Ovary (tissue), 9 donors: ENCODE results near the gene TAF4. TPM values are rescaled to one million over a fixed set of nuclear protein-coding genes. Genes with fewer than 3 reads are reported as not detected.

Source experiments
- DNase-seq, 5 donors: peaks; one replicate each; pipeline ENCODE4 v3.0.0-alpha.2; 2019 to 2020
- H3K27ac ChIP-seq, 2 donors: fragments of 200-600 bp; one replicate each; pipeline versions ENCODE4 v1.5.1 to v1.8.0; 2019 to 2022
- H3K27me3 ChIP-seq: fragments of 200-600 bp; one replicate; pipeline ENCODE4 v1.8.0; 2022
- H3K36me3 ChIP-seq: fragments of 200-600 bp; sonication (generic); one replicate; pipeline ENCODE4 v1.5.1; 2019
- H3K4me1 ChIP-seq: one replicate; pipeline ENCODE4 v1.8.1; 2013; ENCODE audit warnings: mild to moderate bottlenecking, moderate library complexity; ENCODE audit not compliant: insufficient read depth
- H3K4me3 ChIP-seq: fragments of 200-600 bp; sonication (generic); one replicate; pipeline ENCODE4 v1.5.1; 2017
- H3K9me3 ChIP-seq, 2 donors: fragments of 200-600 bp in 1 of 2; sonication (generic) in 1 of 2; one replicate each; pipeline versions ENCODE4 v1.5.1 to v1.8.1; 2013 to 2019; ENCODE audit warnings: mild to moderate bottlenecking in 1 of 2, moderate library complexity in 1 of 2
- CTCF ChIP-seq, 3 donors: fragments of 450-650 bp in 2 of 3; fragments of 200-600 bp in 1 of 3; IDR thresholded peaks; one replicate each; pipeline versions ENCODE4 v1.5.1 to v1.8.0; 2016 to 2022; ENCODE audit warnings: antibody characterized with exemption in 3 of 3, mild to moderate bottlenecking in 1 of 3
- EP300 ChIP-seq: sonication (generic); formaldehyde crosslinking; IDR thresholded peaks from one replicate; pipeline ENCODE4 v1.6.1; 2017; ENCODE audit warnings: antibody characterized with exemption
- POLR2A ChIP-seq: fragments of 450-650 bp; IDR thresholded peaks from one replicate; pipeline ENCODE4 v1.6.1; 2017; ENCODE audit warnings: antibody characterized with exemption, mild to moderate bottlenecking, moderate library complexity
- WGBS, 3 donors: extraction: QIAGEN DNeasy Blood & Tissue Kit in 1 of 3; methylation state at CpG; one replicate each; pipeline versions ENCODE4 v1.1.5 to v1.1.7; 2013 to 2017; 5-methylcytosine and 5-hydroxymethylcytosine counted together
- intact Hi-C, 4 donors: fragments of 100-400 bp; cut with DNase I; formaldehyde crosslinking; loops; one replicate each; pipeline versions ENCODE4 v1.11.0 to v1.15.1; 2022 to 2023
- polyA plus RNA-seq, 2 donors: library from polyadenylated mRNA; stranded (reverse); fragments of 200-250 nt in 1 of 2; fragments of 350-450 nt in 1 of 2; fragmentation: Illumina TruSeq in 1 of 2; extraction: RNeasy Lipid Tissue Mini Kit (QIAGEN cat#74804) in 1 of 2; gene quantifications; one replicate each; pipeline ENCODE4 v1.2.3, GENCODE V29; 2013 to 2014
- total RNA-seq, 7 donors: library from RNA; depleted of rRNA in 2 of 7; stranded (reverse); fragments of >200 nt in 2 of 7; fragmentation: NEBNext Ultra II Directional in 3 of 7; extraction: Animal tissue kit (Norgen Biotek cat#: 25700) in 3 of 7; gene quantifications; one replicate each; pipeline versions ENCODE4 v1.1.0 to v1.2.4, GENCODE V29; 2016 to 2023
- donor health status: DM: no; HTN: no; CAD: no; lungs with moderate emphysema.
- donor health status: DM: no; HTN: no; CAD: no.
- donor health status: Bipolar disorder and iron deficiency.
- donor health status: DM: yes; HTN: yes; CAD: no.
- donor health status: DM: no; HTN: no; CAD: no.
- donor health status: DM: yes; HTN: yes; CAD: no.

Gene TAF4
- total and polyA plus RNA-seq, 9 donors = 9.3 to 34.7 (median 19.8) TPM

- no peak overlapping the region for H3K27ac ChIP-seq
- H3K36me3 ChIP-seq = no peaks in the 10 kb centered on the region
- no peak overlapping the region for H3K4me3 ChIP-seq
- no peak for DNase-seq
- WGBS, 3 donors = 87 to 96% (median 89%) methylated on average over 14 of the region's 14 CpGs
- no peaks in the 10 kb centered on the region for H3K9me3 ChIP-seq
- no peaks in the 10 kb centered on the region for H3K27me3 ChIP-seq
- H3K4me1 ChIP-seq = peaks cover 23% of the 10 kb centered on the region
- intact Hi-C loops = loop anchor here in 2 of 4 donors (5.0 kb wide), 2 partner anchors 34 to 109 kb away; no protein-coding TSS in a partner anchor
- no peak for TF ChIP-seq EP300
- no peak for TF ChIP-seq POLR2A
- no peak for TF ChIP-seq CTCF (IDR thresholded peaks at IDR 0.05)
Measured at GRCh38 chr20:62028384-62028783, 37.3 kb downstream of the TAF4 start.

GRCh38 chr20:62027698-62028321, 37.9 kb downstream of the TAF4 start:
- DNase-seq = no peak
- no peak overlapping the region for H3K27ac ChIP-seq
- WGBS, 3 donors = 90 to 91% (median 91%) methylated on average over 12 of the region's 12 CpGs
- no peak for TF ChIP-seq POLR2A
- TF ChIP-seq CTCF (IDR thresholded peaks at IDR 0.05) = no peak
- TF ChIP-seq EP300 = no peak
- no peaks in the 10 kb centered on the region for H3K9me3 ChIP-seq
- no peak overlapping the region for H3K4me3 ChIP-seq
- peaks cover 20% of the 10 kb centered on the region for H3K4me1 ChIP-seq
- no peaks in the 10 kb centered on the region for H3K27me3 ChIP-seq
- intact Hi-C loops = loop anchor here in 2 of 4 donors (5.0 kb wide), 2 partner anchors 34 to 109 kb away; no protein-coding TSS in a partner anchor
- H3K36me3 ChIP-seq = no peaks in the 10 kb centered on the region

GRCh38 chr20:62027116-62027515, 38.6 kb downstream of the TAF4 start:
- intact Hi-C loops = loop anchor here in 2 of 4 donors (5.0 kb wide), 2 partner anchors 35 to 110 kb away; no protein-coding TSS in a partner anchor
- 35 to 55% (median 50%) methylated on average over 9 of the region's 9 CpGs for WGBS, 3 donors
- Histone ChIP-seq H3K27ac (peak overlapping the region in 1 of 2 donors; percentile 57), H3K4me1 (peaks cover 14% of the 10 kb centered on the region), H3K4me3 (no peak overlapping the region), H3K27me3 (no peaks in the 10 kb centered on the region), H3K36me3 (no peaks in the 10 kb centered on the region), H3K9me3 (no peaks in the 10 kb centered on the region)
- TF ChIP-seq EP300 = no peak
- no peak for TF ChIP-seq CTCF (IDR thresholded peaks at IDR 0.05)
- TF ChIP-seq POLR2A = no peak
- DNase-seq = no peak

GRCh38 chr20:62026564-62026856, 39.2 kb downstream of the TAF4 start:
- no peak for TF ChIP-seq CTCF (IDR thresholded peaks at IDR 0.05)
- no peak for TF ChIP-seq EP300
- Histone ChIP-seq H3K27me3 (no peaks in the 10 kb centered on the region), H3K27ac (peak overlapping the region in 1 of 2 donors; percentile 57), H3K4me3 (no peak overlapping the region), H3K9me3 (no peaks in the 10 kb centered on the region), H3K36me3 (no peaks in the 10 kb centered on the region), H3K4me1 (peaks cover 16% of the 10 kb centered on the region)
- 76 to 77% (median 77%) methylated on average over 11 of the region's 11 CpGs for WGBS, 3 donors
- intact Hi-C loops = loop anchor here in 2 of 4 donors (5.0 kb wide), 2 partner anchors 36 to 111 kb away; no protein-coding TSS in a partner anchor
- DNase-seq = no peak
